BJ (cell line): ENCODE measurements around the gene GTF2IRD1. TPM values are rescaled to one million over a fixed set of nuclear protein-coding genes. Genes with fewer than 3 reads are reported as not detected.

Source experiments
- CTCF ChIA-PET: fragments of 350-600 bp; formaldehyde crosslinking; extraction: SDS; loops from one replicate; lab custom pipeline; 2021; ENCODE audit warnings: antibody characterized with exemption, inconsistent platforms; lab: Yijun Ruan, JAX
- POLR2A ChIA-PET: fragments of 300-600 bp; sonication (Branson Sonifier 250); formaldehyde crosslinking; extraction: SDS; loops from one replicate; lab custom pipeline; 2021; ENCODE audit warnings: antibody characterized with exemption; lab: Charles Lee
- DNase-seq: peaks from one replicate; pipeline ENCODE4 v3.0.0-alpha.2; 2011; ENCODE audit warnings: low read depth
- H3K27me3 ChIP-seq: 2 replicates; pipeline ENCODE4 v1.6.0; 2011; ENCODE audit warnings: low read length; ENCODE audit not compliant: control insufficient read depth, insufficient read depth
- H3K36me3 ChIP-seq: 2 replicates; pipeline ENCODE4 v1.5.1; 2011; ENCODE audit warnings: low read length; ENCODE audit not compliant: control insufficient read depth, insufficient read depth
- H3K4me3 ChIP-seq: 2 replicates; pipeline ENCODE4 v1.5.1; 2011; ENCODE audit warnings: low read depth, mild to moderate bottlenecking, control low read depth, low read length
- CTCF ChIP-seq: IDR thresholded peaks from 2 replicates; pipeline ENCODE4 v1.5.1; 2011; ENCODE audit warnings: low read depth, mild to moderate bottlenecking, control low read depth, inconsistent platforms, low read length, moderate library complexity; ENCODE audit not compliant: insufficient read depth
- polyA plus RNA-seq: library from polyadenylated mRNA; depleted of rRNA; stranded (reverse); fragments of >200 nt; gene quantifications from 2 replicates; pipeline ENCODE4 v1.2.3, GENCODE V29; 2011

Gene GTF2IRD1
- polyA plus RNA-seq, 1 experiment = 29.0 TPM

- Histone ChIP-seq H3K36me3 (peaks cover 29% of the 10 kb centered on the region), H3K4me3 (no peak overlapping the region), H3K27me3 (no peaks in the 10 kb centered on the region)
- ChIA-PET CTCF (interaction anchor here (0.7 kb wide), 1 partner anchor 25 kb away, joined by 3 read pairs; no protein-coding TSS in a partner anchor), POLR2A (no interaction called here)
- TF ChIP-seq CTCF = no peak
- DNase-seq = no peak
Measured at GRCh38 chr7:74518041-74518440, 64.3 kb downstream of the GTF2IRD1 start.

- POLR2A ChIA-PET = no interaction called here
- TF ChIP-seq CTCF = no peak
- CTCF ChIA-PET = no interaction called here
- Histone ChIP-seq H3K4me3 (no peak overlapping the region), H3K27me3 (no peaks in the 10 kb centered on the region), H3K36me3 (peaks cover 29% of the 10 kb centered on the region)
- DNase-seq = no peak
Measured at GRCh38 chr7:74518654-74519053, 64.9 kb downstream of the GTF2IRD1 start.

- Histone ChIP-seq H3K27me3 (no peaks in the 10 kb centered on the region), H3K4me3 (no peak overlapping the region), H3K36me3 (peaks cover 26% of the 10 kb centered on the region)
- no peak for DNase-seq
- ChIA-PET CTCF (no interaction called here), POLR2A (no interaction called here)
- TF ChIP-seq CTCF = no peak
Measured at GRCh38 chr7:74519395-74519794, 65.7 kb downstream of the GTF2IRD1 start.

- H3K36me3 ChIP-seq = peaks cover 29% of the 10 kb centered on the region
- ChIA-PET POLR2A (no interaction called here), CTCF (no interaction called here)
Measured at GRCh38 chr7:74521855-74522254, 68.1 kb downstream of the GTF2IRD1 start.

GRCh38 chr7:74522281-74522905 is 68.7 kb downstream of the GTF2IRD1 start:
- DNase-seq = no peak
- ChIA-PET CTCF (no interaction called here), POLR2A (no interaction called here)
- TF ChIP-seq CTCF = no peak
- Histone ChIP-seq H3K27me3 (no peaks in the 10 kb centered on the region), H3K36me3 (peaks cover 29% of the 10 kb centered on the region), H3K4me3 (no peak overlapping the region)

More at GRCh38 chr7:74521855-74522254, 68.1 kb downstream of the GTF2IRD1 start:
- DNase-seq = no peak
- no peak overlapping the region for H3K4me3 ChIP-seq
- TF ChIP-seq CTCF = no peak
- no peaks in the 10 kb centered on the region for H3K27me3 ChIP-seq
